DOHH2 (cell line): ENCODE measurements around the gene CNTN4.
"Not testable (repeated sequence)": the region's sequence is repeated elsewhere in the genome, so short reads cannot be mapped to it uniquely, and the experiment has no call there.

Experiments used
- H3F3A ChIP-seq: fragments of 200-600 bp; sonication (generic), shearing (Covaris generic); 2 replicates; pipeline ENCODE4 v1.6.0; 2016; ENCODE audit warnings: antibody characterized with exemption, mild to moderate bottlenecking; ENCODE audit not compliant: control insufficient read depth, insufficient read depth
- H3K27ac ChIP-seq: fragments of 200-600 bp; sonication (generic); 2 replicates; pipeline ENCODE4 v1.5.1; 2014; ENCODE audit warnings: low read depth, mild to moderate bottlenecking, low read length, moderate library complexity
- H3K27me3 ChIP-seq: fragments of 200-600 bp; sonication (generic); 2 replicates; pipeline ENCODE4 v1.6.1; 2014; ENCODE audit warnings: mild to moderate bottlenecking, low read length, mixed read lengths; ENCODE audit not compliant: control insufficient read depth
- H3K36me3 ChIP-seq: fragments of 200-600 bp; sonication (generic); 2 replicates; pipeline ENCODE4 v1.6.1; 2014; ENCODE audit warnings: mild to moderate bottlenecking, low read length, moderate library complexity, mixed read lengths; ENCODE audit not compliant: control insufficient read depth
- H3K4me1 ChIP-seq: fragments of 200-600 bp; sonication (generic); 2 replicates; pipeline ENCODE4 v1.6.1; 2014; ENCODE audit warnings: mild to moderate bottlenecking, low read length, mixed read lengths; ENCODE audit not compliant: control insufficient read depth
- H3K4me2 ChIP-seq: fragments of 200-600 bp; sonication (generic); 2 replicates; pipeline ENCODE4 v1.6.0; 2014; ENCODE audit warnings: mild to moderate bottlenecking, low read length, moderate library complexity
- H3K4me3 ChIP-seq: fragments of 200-600 bp; sonication (generic); 2 replicates; pipeline ENCODE4 v1.5.1; 2014; ENCODE audit warnings: mild to moderate bottlenecking, low read length, mixed read lengths
- H3K79me2 ChIP-seq: fragments of 200-600 bp; sonication (generic); 2 replicates; pipeline ENCODE4 v1.6.1; 2014; ENCODE audit warnings: mild to moderate bottlenecking, low read length, mixed read lengths; ENCODE audit not compliant: control insufficient read depth
- H3K9me2 ChIP-seq: fragments of 200-600 bp; sonication (generic); replicated peaks from 2 replicates; pipeline ENCODE4 v1.6.1; 2014; ENCODE audit warnings: mild to moderate bottlenecking, low read length, mixed read lengths; ENCODE audit not compliant: control insufficient read depth
- H3K9me3 ChIP-seq: fragments of 200-600 bp; sonication (generic); 2 replicates; pipeline ENCODE4 v1.6.1; 2014; ENCODE audit warnings: antibody characterized with exemption, low read length, mixed read lengths; ENCODE audit not compliant: control insufficient read depth, insufficient read depth
- H4K20me1 ChIP-seq: fragments of 200-600 bp; sonication (generic); 2 replicates; pipeline ENCODE4 v1.6.0; 2014; ENCODE audit warnings: low read depth, mild to moderate bottlenecking, antibody characterized with exemption, low read length, moderate library complexity; ENCODE audit not compliant: control insufficient read depth, insufficient read depth
- EZH2phosphoT487 ChIP-seq: fragments of 200-600 bp; sonication (generic); IDR thresholded peaks from 2 replicates; pipeline ENCODE4 v1.6.1; 2017; ENCODE audit warnings: borderline replicate concordance, mild to moderate bottlenecking, antibody characterized with exemption, low read length, moderate library complexity, mixed read lengths
- TF ChIP-seq, protein P1 (sequence below): fragments of 200-600 bp; sonication (generic); IDR thresholded peaks from one replicate; pipeline ENCODE4 v1.5.1; 2014; ENCODE audit warnings: antibody characterized with exemption, mild to moderate bottlenecking, low read depth, low read length; ENCODE audit not compliant: poor library complexity, severe bottlenecking

Gene CNTN4

DNA sequence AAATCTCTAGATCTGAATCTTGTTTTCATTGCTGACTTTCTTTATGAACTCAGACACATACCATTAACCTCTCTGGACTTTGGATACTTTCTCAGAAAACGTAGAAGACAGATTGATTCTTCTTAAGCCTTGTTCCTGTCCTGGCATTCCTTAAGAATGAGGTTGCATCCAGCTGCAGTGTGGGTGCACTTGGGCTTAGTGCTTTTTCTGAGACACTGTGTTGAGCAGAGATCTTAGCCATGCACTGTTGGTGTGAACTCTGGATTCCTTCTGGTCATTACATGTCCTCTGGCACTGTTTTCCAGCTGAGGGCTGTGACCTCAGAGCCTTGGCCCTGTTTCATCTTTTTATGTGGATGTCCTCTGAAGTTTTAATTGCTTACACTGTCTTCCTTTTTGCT is 428.3 kb downstream of the CNTN4 start:
- no peaks in the 10 kb centered on the region for H3K36me3 ChIP-seq
- no peaks in the 10 kb centered on the region for H3K27me3 ChIP-seq
- no peak overlapping the region for H3K27ac ChIP-seq
- no peaks in the 10 kb centered on the region for H3K4me1 ChIP-seq
- no peaks in the 10 kb centered on the region for H3K9me2 ChIP-seq
- no peaks in the 10 kb centered on the region for H3F3A ChIP-seq
- no peaks in the 10 kb centered on the region for H3K79me2 ChIP-seq
- no peak for TF ChIP-seq EZH2phosphoT487
- TF ChIP-seq, protein P1, sequence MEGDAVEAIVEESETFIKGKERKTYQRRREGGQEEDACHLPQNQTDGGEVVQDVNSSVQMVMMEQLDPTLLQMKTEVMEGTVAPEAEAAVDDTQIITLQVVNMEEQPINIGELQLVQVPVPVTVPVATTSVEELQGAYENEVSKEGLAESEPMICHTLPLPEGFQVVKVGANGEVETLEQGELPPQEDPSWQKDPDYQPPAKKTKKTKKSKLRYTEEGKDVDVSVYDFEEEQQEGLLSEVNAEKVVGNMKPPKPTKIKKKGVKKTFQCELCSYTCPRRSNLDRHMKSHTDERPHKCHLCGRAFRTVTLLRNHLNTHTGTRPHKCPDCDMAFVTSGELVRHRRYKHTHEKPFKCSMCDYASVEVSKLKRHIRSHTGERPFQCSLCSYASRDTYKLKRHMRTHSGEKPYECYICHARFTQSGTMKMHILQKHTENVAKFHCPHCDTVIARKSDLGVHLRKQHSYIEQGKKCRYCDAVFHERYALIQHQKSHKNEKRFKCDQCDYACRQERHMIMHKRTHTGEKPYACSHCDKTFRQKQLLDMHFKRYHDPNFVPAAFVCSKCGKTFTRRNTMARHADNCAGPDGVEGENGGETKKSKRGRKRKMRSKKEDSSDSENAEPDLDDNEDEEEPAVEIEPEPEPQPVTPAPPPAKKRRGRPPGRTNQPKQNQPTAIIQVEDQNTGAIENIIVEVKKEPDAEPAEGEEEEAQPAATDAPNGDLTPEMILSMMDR, result no peak
- H3K4me3 ChIP-seq, result no peak overlapping the region
- no peaks in the 10 kb centered on the region for H4K20me1 ChIP-seq
- H3K4me2 ChIP-seq, result no peak overlapping the region
- H3K9me3 ChIP-seq, result no peaks in the 10 kb centered on the region

DNA sequence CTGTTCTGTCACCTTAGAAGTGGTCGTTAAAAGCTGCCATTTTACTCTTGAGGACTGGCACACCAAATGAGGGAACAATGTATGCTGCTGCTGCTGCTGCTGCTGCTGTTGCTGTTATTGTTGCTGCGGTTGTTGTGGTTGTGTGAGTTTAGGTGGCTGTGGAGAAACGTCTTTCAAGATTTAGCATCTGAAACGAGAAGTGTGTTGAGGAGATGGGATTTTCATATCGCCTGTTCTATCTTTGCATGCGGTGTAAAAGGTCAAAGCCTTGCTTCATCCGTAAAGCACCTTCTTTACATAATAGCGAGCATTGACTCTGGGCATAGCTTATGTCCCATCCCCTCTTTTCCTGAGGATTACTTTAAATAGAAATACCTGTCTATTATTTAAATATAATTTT is 428.7 kb downstream of the CNTN4 start:
- H3K4me3 ChIP-seq, result not testable (repeated sequence)

DNA sequence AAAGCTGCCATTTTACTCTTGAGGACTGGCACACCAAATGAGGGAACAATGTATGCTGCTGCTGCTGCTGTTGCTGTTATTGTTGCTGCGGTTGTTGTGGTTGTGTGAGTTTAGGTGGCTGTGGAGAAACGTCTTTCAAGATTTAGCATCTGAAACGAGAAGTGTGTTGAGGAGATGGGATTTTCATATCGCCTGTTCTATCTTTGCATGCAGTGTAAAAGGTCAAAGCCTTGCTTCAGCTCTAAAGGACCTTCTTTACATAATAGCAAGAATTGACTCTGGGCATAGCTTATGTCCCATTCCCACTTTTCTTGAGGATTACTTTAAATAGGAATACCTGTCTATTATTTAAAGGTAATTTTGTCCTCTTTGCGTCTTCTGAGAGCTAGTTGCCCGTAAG is 436.1 kb downstream of the CNTN4 start:
- H3K27ac ChIP-seq, H3K9me3 ChIP-seq, H3K9me2 ChIP-seq, H3K4me2 ChIP-seq, H3K36me3 ChIP-seq, H3K4me3 ChIP-seq, H3K27me3 ChIP-seq, H3K79me2 ChIP-seq, H3K4me1 ChIP-seq, H3F3A ChIP-seq, H4K20me1 ChIP-seq: not testable (repeated sequence)

More for the DNA sequence above, 428.7 kb downstream of the CNTN4 start:
- H3K27me3 ChIP-seq, H3F3A ChIP-seq, H3K4me1 ChIP-seq, H4K20me1 ChIP-seq, H3K4me2 ChIP-seq, H3K9me3 ChIP-seq, H3K79me2 ChIP-seq, H3K27ac ChIP-seq, H3K36me3 ChIP-seq, H3K9me2 ChIP-seq: not testable (repeated sequence)

DNA sequence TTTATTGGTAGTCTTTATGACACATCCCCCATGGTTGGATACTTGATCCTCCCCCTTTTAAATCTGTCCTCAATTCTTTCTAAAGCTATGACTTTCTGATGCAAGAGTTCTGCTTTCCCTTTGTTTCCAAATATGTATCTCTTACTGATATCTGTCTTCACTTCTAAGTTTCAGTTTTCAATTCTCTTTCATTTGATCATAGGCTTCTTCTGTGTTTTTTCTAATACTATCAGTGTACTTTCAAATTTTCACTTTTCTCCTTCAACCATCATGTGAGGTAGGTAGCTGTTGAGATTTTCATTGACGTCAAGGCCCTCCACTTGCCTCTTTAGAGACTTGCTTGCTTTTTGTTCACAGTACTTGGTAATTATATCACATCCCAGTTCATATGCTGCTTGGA is 436.5 kb downstream of the CNTN4 start:
- no peaks in the 10 kb centered on the region for H3F3A ChIP-seq
- no peaks in the 10 kb centered on the region for H3K27me3 ChIP-seq
- H3K4me3 ChIP-seq, result no peak overlapping the region
- no peak overlapping the region for H3K27ac ChIP-seq
- no peaks in the 10 kb centered on the region for H3K36me3 ChIP-seq
- H3K4me2 ChIP-seq, result no peak overlapping the region
- no peaks in the 10 kb centered on the region for H3K79me2 ChIP-seq
- no peaks in the 10 kb centered on the region for H3K4me1 ChIP-seq
- H3K9me3 ChIP-seq, result no peaks in the 10 kb centered on the region
- TF ChIP-seq EZH2phosphoT487, result no peak
- TF ChIP-seq, protein P1, result no peak
- no peaks in the 10 kb centered on the region for H3K9me2 ChIP-seq
- H4K20me1 ChIP-seq, result no peaks in the 10 kb centered on the region
